Trophoblast cell (in vitro differentiated cells and primary cell): ENCODE results near the gene AIFM3.
"Not testable (repeated sequence)": the region's sequence is repeated elsewhere in the genome, so short reads cannot be mapped to it uniquely, and the experiment has no call there.

Source experiments
- DNase-seq, 2 donors: peaks; one replicate each; pipeline ENCODE4 v3.0.0-alpha.2; 2016
- H2AFZ ChIP-seq: 2 replicates; pipeline ENCODE4 v1.6.1; 2013; ENCODE audit warnings: low read length, moderate library complexity, mild to moderate bottlenecking; ENCODE audit not compliant: insufficient read depth, poor library complexity
- H2AK5ac ChIP-seq: 2 replicates; pipeline ENCODE4 v1.6.1; 2013; ENCODE audit warnings: mild to moderate bottlenecking, low read length
- H2BK120ac ChIP-seq: 2 replicates; pipeline ENCODE4 v1.6.1; 2013; ENCODE audit warnings: low read length, mild to moderate bottlenecking, moderate library complexity; ENCODE audit not compliant: insufficient read depth, poor library complexity
- H2BK12ac ChIP-seq: 2 replicates; pipeline ENCODE4 v1.6.1; 2013; ENCODE audit warnings: mild to moderate bottlenecking, low read length, moderate library complexity
- H2BK5ac ChIP-seq: 2 replicates; pipeline ENCODE4 v1.6.1; 2013; ENCODE audit warnings: low read length, low read depth, moderate library complexity, mild to moderate bottlenecking; ENCODE audit not compliant: poor library complexity
- H3K14ac ChIP-seq: 2 replicates; pipeline ENCODE4 v1.6.1; 2013; ENCODE audit warnings: mild to moderate bottlenecking, low read length
- H3K18ac ChIP-seq: 2 replicates; pipeline ENCODE4 v1.6.1; 2013; ENCODE audit warnings: mild to moderate bottlenecking, low read length
- H3K23ac ChIP-seq: 2 replicates; pipeline ENCODE4 v1.6.1; 2013; ENCODE audit warnings: low read length
- H3K27ac ChIP-seq: 2 replicates; pipeline ENCODE4 v1.5.1; 2013; ENCODE audit warnings: low read depth, mild to moderate bottlenecking, inconsistent platforms, low read length, moderate library complexity
- H3K27me3 ChIP-seq: 2 replicates; pipeline ENCODE4 v1.6.1; 2013; ENCODE audit warnings: inconsistent platforms, mild to moderate bottlenecking, low read length, moderate library complexity; ENCODE audit not compliant: insufficient read depth
- H3K36me3 ChIP-seq, 2 experiments: 1 replicate in 1 of 2; 2 replicates in 1 of 2; pipeline ENCODE4 v1.6.1; 2013; ENCODE audit warnings: low read length in 2 of 2, mild to moderate bottlenecking in 2 of 2, moderate library complexity in 1 of 2; ENCODE audit not compliant: insufficient read depth in 2 of 2, control insufficient read depth in 1 of 2
- H3K4ac ChIP-seq: 2 replicates; pipeline ENCODE4 v1.6.1; 2013; ENCODE audit warnings: low read depth, mild to moderate bottlenecking, low read length, moderate library complexity
- H3K4me1 ChIP-seq, 2 experiments: 1 replicate in 1 of 2; 2 replicates in 1 of 2; pipeline ENCODE4 v1.6.1; 2013; ENCODE audit warnings: low read length in 2 of 2, mild to moderate bottlenecking in 2 of 2, moderate library complexity in 1 of 2; ENCODE audit not compliant: insufficient read depth in 2 of 2, control insufficient read depth in 1 of 2
- H3K4me2 ChIP-seq: 2 replicates; pipeline ENCODE4 v1.6.1; 2013; ENCODE audit warnings: inconsistent platforms, mild to moderate bottlenecking, low read length, moderate library complexity
- H3K4me3 ChIP-seq: 2 replicates; pipeline ENCODE4 v1.5.1; 2013; ENCODE audit warnings: mild to moderate bottlenecking, low read depth, low read length, inconsistent platforms
- H3K79me1 ChIP-seq: one replicate; pipeline ENCODE4 v1.6.1; 2013; ENCODE audit warnings: low read length
- H3K79me2 ChIP-seq: 2 replicates; pipeline ENCODE4 v1.6.1; 2013; ENCODE audit warnings: low read length, mild to moderate bottlenecking; ENCODE audit not compliant: control insufficient read depth, insufficient read depth, poor library complexity
- H3K9ac ChIP-seq: 2 replicates; pipeline ENCODE4 v1.6.1; 2013; ENCODE audit warnings: mild to moderate bottlenecking, low read length
- H3K9me3 ChIP-seq: 2 replicates; pipeline ENCODE4 v1.6.1; 2013; ENCODE audit warnings: low read depth, mild to moderate bottlenecking, control low read depth, inconsistent platforms, low read length; ENCODE audit not compliant: insufficient read depth
- H4K12ac ChIP-seq: 2 replicates; pipeline ENCODE4 v1.6.1; 2013; ENCODE audit warnings: low read depth, mild to moderate bottlenecking, low read length, moderate library complexity
- H4K8ac ChIP-seq: 2 replicates; pipeline ENCODE4 v1.6.1; 2013; ENCODE audit warnings: low read depth, mild to moderate bottlenecking, low read length, moderate library complexity
- H4K91ac ChIP-seq: one replicate; pipeline ENCODE4 v1.6.1; 2013; ENCODE audit warnings: low read depth, mild to moderate bottlenecking, low read length, moderate library complexity
- WGBS: extraction: QIAGEN DNeasy Blood & Tissue Kit; methylation state at CpG from one replicate; pipeline ENCODE4 v1.1.7; 2013; ENCODE audit warnings: missing lambda C conversion rate; ENCODE audit not compliant: insufficient read length, insufficient coverage; ENCODE audit errors: extremely low coverage; 5-methylcytosine and 5-hydroxymethylcytosine counted together

The AIFM3 gene

GRCh38 chr22:20935049-20935448, 32.0 kb upstream of the AIFM3 start:
- not testable (repeated sequence) for H2AK5ac ChIP-seq, H3K4me2 ChIP-seq, H2BK120ac ChIP-seq, H3K14ac ChIP-seq, H3K4me1 ChIP-seq, H4K91ac ChIP-seq, H2AFZ ChIP-seq, H3K27ac ChIP-seq, H2BK5ac ChIP-seq, H3K18ac ChIP-seq, H3K27me3 ChIP-seq, H3K4me3 ChIP-seq, H4K8ac ChIP-seq, H4K12ac ChIP-seq, H3K79me1 ChIP-seq, H2BK12ac ChIP-seq, H3K9ac ChIP-seq, DNase-seq, H3K9me3 ChIP-seq, H3K23ac ChIP-seq
- peaks cover 28% of the 10 kb centered on the region for H3K79me2 ChIP-seq
- H3K4ac ChIP-seq, result peak overlapping the region; percentile 84
- peaks cover 22 to 28% of the 10 kb centered on the region in 2 experiments for H3K36me3 ChIP-seq
- WGBS, result no CpG with 5 or more reads among the region's 9 CpGs

DNA sequence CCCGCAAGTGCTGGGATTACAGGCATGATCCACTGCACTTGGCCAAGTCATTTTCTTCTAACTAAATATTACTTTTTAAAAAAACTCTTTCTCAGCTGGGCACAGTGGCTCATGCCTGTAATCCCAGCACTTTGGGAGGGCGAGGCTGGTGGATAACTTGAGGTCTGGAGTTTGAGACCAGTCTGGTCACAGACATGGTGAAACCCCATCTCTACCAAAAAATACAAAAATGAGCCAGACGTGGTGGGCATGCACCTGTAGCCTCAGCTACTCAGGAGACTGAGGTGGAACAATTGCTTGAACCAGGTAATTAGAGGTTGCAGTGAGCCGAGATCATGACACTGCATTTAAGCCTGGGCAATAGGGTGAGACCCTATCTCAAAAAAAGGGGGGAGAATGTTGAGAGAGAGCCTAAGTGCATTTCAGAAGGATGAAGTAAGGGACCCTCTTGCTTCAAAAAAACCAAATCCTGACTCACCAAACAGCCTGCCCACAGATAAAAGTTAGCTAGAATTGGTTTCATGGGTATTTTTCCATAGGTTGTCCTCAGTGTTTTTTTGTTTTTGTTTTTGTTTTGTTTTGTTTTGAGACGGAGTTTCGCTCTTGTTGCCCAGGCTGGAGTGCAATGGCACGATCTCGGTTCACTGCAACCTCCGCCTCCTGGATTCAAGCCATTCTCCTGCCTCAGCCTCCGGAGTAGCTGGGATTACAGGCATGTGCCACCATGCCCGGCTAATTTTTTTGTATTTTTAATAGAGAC, 31.1 kb upstream of the AIFM3 start:
- not testable (repeated sequence) for H3K4me2 ChIP-seq, DNase-seq, H4K12ac ChIP-seq, H3K27ac ChIP-seq, H3K79me1 ChIP-seq, H3K18ac ChIP-seq, H3K9me3 ChIP-seq, H2BK120ac ChIP-seq, H2BK12ac ChIP-seq, H3K4me1 ChIP-seq, H3K14ac ChIP-seq, H3K4me3 ChIP-seq, H2AFZ ChIP-seq, H4K8ac ChIP-seq, H3K27me3 ChIP-seq, H3K23ac ChIP-seq, H3K9ac ChIP-seq, H2AK5ac ChIP-seq, H4K91ac ChIP-seq, H2BK5ac ChIP-seq
- WGBS, result no CpG with 5 or more reads among the region's 11 CpGs
- H3K79me2 ChIP-seq, result peaks cover 27% of the 10 kb centered on the region
- H3K36me3 ChIP-seq, result peaks cover 22 to 29% of the 10 kb centered on the region in 2 experiments
- peak overlapping the region; percentile 98 for H3K4ac ChIP-seq

DNA sequence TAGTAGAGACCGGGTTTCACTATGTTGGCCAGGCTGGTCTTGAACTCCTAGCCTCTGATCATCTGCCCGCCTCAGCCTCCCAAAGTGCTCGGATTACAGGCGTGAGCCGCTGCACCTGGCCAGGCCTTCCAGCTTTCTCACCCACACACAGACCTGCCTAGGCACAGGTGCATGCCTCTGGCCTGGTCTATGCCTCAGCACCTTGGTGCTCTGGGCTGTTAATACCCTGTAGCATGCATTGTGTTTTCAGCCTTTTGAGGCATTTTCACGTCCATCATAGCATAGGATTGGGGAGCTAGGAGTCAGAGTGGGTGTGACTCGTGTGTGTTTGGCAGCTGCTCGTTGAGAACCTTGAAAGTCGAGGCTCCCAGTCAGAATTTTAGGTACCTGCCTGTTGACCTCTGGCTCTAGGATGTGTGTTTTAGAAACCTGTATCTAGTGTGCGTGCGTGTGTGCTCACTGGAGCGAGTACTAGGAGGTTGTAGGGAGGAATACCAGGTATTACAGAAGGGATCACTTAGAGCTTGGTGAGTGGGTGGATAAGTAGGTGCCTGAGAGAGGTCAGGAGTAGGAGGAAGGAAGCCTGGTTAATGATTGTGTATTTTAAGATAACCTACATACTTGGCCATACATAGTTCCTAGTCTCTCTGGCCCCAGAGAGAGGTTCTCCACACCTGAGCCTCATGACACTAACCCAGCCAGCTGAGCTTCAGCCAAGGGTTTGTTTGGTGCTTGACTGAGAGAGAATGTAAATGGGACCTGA, 29.8 kb upstream of the AIFM3 start:
- Histone ChIP-seq H2BK120ac (no peak overlapping the region), H3K9ac (no peak overlapping the region), H3K4ac (peak overlapping the region; percentile 94), H3K27ac (no peak overlapping the region), H3K4me2 (no peak overlapping the region), H4K12ac (no peak overlapping the region), H3K27me3 (no peaks in the 10 kb centered on the region), H2AFZ (no peak overlapping the region), H3K79me2 (peaks cover 29% of the 10 kb centered on the region), H2BK12ac (no peak overlapping the region), H3K79me1 (no peaks in the 10 kb centered on the region), H2BK5ac (no peak overlapping the region), H3K4me3 (no peak overlapping the region), H3K36me3 (peaks cover 24 to 30% of the 10 kb centered on the region in 2 experiments), H4K8ac (no peak overlapping the region), H2AK5ac (no peak overlapping the region), H3K4me1 (peaks cover 3 to 4% of the 10 kb centered on the region in 2 experiments), H4K91ac (no peak overlapping the region), H3K18ac (peak overlapping the region; percentile 69), H3K9me3 (no peaks in the 10 kb centered on the region), H3K23ac (no peak overlapping the region), H3K14ac (no peak overlapping the region)
- DNase-seq, result no peak
- WGBS, result no CpG with 5 or more reads among the region's 12 CpGs

DNA sequence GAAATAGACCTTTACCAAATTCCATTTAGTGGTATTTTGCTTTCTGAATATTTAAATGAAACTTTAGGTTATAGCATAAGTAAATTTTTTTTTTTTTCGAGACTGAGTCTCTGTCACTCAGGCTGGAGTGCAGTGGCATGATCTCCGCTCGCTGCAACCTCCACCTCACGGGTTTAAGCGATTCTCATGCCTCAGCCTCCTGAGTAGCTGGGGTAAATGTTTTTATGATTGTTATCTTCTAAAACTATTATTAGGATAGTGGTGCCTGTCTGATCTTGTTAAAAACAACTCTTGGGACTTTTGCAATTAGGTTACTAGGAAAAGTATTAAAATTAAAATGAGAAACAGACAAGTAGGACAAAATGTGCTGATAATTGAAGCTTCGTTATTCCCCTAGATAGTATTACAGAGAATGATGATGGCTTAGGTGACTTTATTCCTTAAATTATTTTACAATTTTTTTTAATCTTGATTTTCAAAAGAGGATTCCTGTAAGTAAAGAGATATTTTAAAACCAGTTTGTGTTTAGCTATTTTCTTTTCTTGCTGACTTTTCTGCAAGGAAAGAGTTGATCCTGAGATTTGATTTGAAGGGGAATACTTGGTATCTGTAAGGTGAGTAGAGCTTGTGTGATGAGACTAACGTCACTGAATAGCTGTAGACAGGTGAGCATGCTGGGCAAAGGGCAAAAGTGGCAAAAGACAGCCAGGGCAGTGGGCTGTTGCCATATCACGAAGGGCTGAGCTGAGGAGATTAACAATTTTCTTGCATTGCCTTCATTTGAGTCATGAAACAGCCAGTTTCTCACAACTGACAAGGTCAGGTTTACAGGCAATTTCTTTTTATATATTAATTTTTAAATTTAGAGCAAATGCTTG, 29.0 kb upstream of the AIFM3 start:
- H2AK5ac ChIP-seq, result no peak overlapping the region
- H3K36me3 ChIP-seq, result peaks cover 24 to 30% of the 10 kb centered on the region in 2 experiments
- peaks cover 3 to 4% of the 10 kb centered on the region in 2 experiments for H3K4me1 ChIP-seq
- H3K4ac ChIP-seq, result peak overlapping the region; percentile 93
- H3K9ac ChIP-seq, result no peak overlapping the region
- H3K14ac ChIP-seq, result no peak overlapping the region
- H3K23ac ChIP-seq, result no peak overlapping the region
- peak; percentile 48 to 74 for DNase-seq
- no peak overlapping the region for H3K4me3 ChIP-seq
- H3K4me2 ChIP-seq, result no peak overlapping the region
- H2BK12ac ChIP-seq, result no peak overlapping the region
- no peak overlapping the region for H4K12ac ChIP-seq
- no peak overlapping the region for H3K27ac ChIP-seq
- no peaks in the 10 kb centered on the region for H3K79me1 ChIP-seq
- no peak overlapping the region for H3K18ac ChIP-seq
- H3K79me2 ChIP-seq, result peaks cover 29% of the 10 kb centered on the region
- no CpG with 5 or more reads among the region's 8 CpGs for WGBS
- no peak overlapping the region for H4K91ac ChIP-seq
- no peaks in the 10 kb centered on the region for H3K9me3 ChIP-seq
- H2AFZ ChIP-seq, result no peak overlapping the region
- no peaks in the 10 kb centered on the region for H3K27me3 ChIP-seq
- no peak overlapping the region for H2BK5ac ChIP-seq
- H2BK120ac ChIP-seq, result no peak overlapping the region
- H4K8ac ChIP-seq, result no peak overlapping the region
